ENCODE measurements around the gene CYP26B1. TPM values are rescaled to one million over a fixed set of nuclear protein-coding genes. Genes with fewer than 3 reads are reported as not detected.

CYP26B1 gene
- total and polyA plus RNA-seq, 2 of the 8 experiments (the other 6 are each of a cell fraction or from before 2014, with no cell fraction given) = 0.06 to 0.69 TPM

DNA sequence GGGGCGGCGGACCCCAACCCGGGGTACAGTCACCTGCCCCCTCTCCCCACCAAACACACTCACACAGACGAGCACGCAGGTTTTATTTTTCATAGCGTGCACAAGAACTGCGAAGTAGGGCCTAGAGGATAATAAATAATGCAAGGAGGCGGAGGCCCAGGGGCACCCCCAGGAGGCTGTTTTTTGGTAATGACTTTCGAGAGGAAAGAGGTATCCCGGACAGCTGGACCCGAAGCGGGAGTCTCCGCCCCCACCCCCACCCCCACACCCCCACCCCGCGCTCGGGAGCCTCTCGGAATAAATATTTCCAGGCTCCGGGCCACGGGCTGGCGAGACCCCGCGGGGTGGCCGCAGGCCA, 3.4 kb downstream of the CYP26B1 start (continued):
- TF ChIP-seq, protein P1, sequence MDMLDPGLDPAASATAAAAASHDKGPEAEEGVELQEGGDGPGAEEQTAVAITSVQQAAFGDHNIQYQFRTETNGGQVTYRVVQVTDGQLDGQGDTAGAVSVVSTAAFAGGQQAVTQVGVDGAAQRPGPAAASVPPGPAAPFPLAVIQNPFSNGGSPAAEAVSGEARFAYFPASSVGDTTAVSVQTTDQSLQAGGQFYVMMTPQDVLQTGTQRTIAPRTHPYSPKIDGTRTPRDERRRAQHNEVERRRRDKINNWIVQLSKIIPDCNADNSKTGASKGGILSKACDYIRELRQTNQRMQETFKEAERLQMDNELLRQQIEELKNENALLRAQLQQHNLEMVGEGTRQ (IDR thresholded peaks at IDR 0.05; ENCODE audit: low read length) = no peak
- TF ChIP-seq RBBP5 (IDR thresholded peaks at IDR 0.05; ENCODE audit: borderline replicate concordance, low read depth, low read length) (no peak), POU5F1 (IDR thresholded peaks at IDR 0.05; ENCODE audit: low read depth, low read length) (no peak), CREB1 (IDR thresholded peaks at IDR 0.05) (no peak)

All from H1 (cell line).